ENCODE data around the gene ABHD12B. TPM values are rescaled to one million over a fixed set of nuclear protein-coding genes. Genes with fewer than 3 reads are reported as not detected.
"Not testable (repeated sequence)": the region's sequence is repeated elsewhere in the genome, so short reads cannot be mapped to it uniquely, and the experiment has no call there.

The ABHD12B gene
- total RNA-seq, 2 experiments from 2014 or later, result not detected

DNA sequence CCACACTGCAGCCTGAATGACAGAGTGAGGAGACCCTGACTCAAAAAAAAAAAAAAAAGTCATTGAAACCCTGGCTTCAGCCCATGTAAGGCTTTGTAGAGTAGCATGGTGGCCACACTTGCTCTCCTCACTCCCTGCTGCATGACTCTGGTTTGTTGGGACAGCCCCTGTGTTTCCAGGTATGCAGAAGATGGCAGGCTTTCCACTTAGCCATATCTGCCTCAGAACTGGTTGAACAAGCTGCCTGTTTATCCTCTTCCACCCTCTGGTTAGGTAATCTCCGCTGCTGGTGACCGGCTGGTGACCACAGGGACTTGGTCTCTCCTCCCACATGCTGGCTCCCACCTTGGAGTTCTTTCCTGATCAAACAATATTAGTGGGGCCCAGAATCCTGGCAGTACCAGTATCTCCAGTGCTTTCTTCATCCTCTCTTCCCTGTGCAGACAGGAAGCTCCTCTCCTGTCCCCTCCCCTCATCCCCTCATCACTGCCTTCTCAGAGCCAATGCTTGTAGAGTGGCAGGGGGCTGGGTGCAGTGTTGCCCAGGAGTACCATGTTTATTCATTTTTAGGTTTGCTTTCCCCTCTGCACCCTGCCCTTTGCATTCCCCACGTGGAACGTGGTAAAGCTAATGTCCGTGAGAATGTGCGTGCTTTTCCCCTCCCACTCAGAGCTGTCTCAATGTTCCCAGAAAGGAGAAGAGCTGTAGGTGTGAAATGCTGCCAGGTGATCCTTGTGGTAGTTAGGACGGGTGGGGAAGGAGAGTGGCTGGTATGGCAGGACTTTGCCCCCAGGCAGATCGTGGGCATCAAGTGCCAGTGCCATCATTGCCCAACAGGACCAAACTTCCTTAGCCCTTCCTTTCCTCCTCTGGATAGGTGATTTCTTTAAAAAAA, 11.3 kb downstream of the ABHD12B start:
- ATAC-seq (peak; percentile 24), DNase-seq (peak; percentile 12)
- Mint-ChIP-seq H3K36me3 (ENCODE audit: low read depth) (no peaks in the 10 kb centered on the region), H3K9me3 (no peaks in the 10 kb centered on the region), H3K4me1 (ENCODE audit: low read depth) (no peaks in the 10 kb centered on the region), H3K4me3 (no peak overlapping the region), H3K27me3 (peaks cover 32% of the 10 kb centered on the region), H3K27ac (no peak overlapping the region)
- intact Hi-C loops (cut with micrococcal nuclease), result no loop called here
- CTCF ChIA-PET, result interaction anchor here (1.8 kb wide), 1 partner anchor 23 kb away, joined by 5 read pairs; no protein-coding TSS in a partner anchor
- TF ChIP-seq, protein P1, sequence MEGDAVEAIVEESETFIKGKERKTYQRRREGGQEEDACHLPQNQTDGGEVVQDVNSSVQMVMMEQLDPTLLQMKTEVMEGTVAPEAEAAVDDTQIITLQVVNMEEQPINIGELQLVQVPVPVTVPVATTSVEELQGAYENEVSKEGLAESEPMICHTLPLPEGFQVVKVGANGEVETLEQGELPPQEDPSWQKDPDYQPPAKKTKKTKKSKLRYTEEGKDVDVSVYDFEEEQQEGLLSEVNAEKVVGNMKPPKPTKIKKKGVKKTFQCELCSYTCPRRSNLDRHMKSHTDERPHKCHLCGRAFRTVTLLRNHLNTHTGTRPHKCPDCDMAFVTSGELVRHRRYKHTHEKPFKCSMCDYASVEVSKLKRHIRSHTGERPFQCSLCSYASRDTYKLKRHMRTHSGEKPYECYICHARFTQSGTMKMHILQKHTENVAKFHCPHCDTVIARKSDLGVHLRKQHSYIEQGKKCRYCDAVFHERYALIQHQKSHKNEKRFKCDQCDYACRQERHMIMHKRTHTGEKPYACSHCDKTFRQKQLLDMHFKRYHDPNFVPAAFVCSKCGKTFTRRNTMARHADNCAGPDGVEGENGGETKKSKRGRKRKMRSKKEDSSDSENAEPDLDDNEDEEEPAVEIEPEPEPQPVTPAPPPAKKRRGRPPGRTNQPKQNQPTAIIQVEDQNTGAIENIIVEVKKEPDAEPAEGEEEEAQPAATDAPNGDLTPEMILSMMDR (IDR thresholded peaks at IDR 0.05), result no peak
- POLR2A ChIA-PET, result no interaction called here

DNA sequence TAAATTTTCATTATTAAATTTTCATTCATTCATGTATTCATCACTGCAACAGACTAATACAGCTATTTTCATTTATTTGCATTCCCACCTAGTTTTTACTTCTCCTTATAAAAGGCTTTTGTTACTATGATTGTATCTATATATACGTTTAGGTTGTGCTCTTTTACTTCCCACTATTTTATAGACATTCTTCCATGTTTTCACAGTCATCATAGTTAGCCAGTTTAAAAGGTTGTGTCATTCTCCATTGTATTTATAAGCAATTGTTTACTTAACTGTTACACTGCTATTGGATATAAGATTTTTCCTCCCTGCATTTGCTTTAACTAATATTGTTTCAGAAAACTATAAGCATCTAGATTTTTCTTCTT, 12.0 kb downstream of the ABHD12B start:
- Mint-ChIP-seq H3K27me3 (peaks cover 30% of the 10 kb centered on the region), H3K36me3 (ENCODE audit: low read depth) (no peaks in the 10 kb centered on the region), H3K27ac (no peak overlapping the region), H3K4me3 (no peak overlapping the region), H3K4me1 (ENCODE audit: low read depth) (no peaks in the 10 kb centered on the region), H3K9me3 (no peaks in the 10 kb centered on the region)
- intact Hi-C loops (cut with micrococcal nuclease), result no loop called here
- ChIA-PET POLR2A (no interaction called here), CTCF (interaction anchor here (1.4 to 1.8 kb wide), 3 partner anchors 23 to 106 kb away, joined by 3 to 5 read pairs (median 4); no protein-coding TSS in a partner anchor)
- ATAC-seq (no peak), DNase-seq (no peak)
- TF ChIP-seq, protein P1 (IDR thresholded peaks at IDR 0.05), result no peak

DNA sequence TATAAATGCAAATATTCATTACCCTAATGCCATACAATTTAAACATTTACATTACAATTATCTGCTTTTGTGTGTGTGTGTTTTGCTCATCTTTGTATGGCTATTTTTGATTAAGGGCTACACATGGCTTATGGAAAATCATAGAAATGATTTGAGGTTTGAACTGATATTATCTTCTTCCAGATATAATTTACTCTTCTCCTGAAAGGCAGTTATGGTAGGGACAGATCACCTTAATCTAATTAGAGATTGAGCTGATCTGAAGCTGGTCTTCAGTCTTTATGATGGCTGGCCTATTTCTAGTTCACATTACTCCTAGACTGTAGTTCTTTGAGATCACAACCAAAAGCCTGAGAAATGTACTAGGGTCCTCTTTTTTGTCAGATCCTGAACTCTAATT, 15.6 kb downstream of the ABHD12B start:
- no peak overlapping the region for H3K27ac Mint-ChIP-seq
- TF ChIP-seq, protein P1 (IDR thresholded peaks at IDR 0.05), result no peak
- DNase-seq, result no peak
- no peaks in the 10 kb centered on the region for H3K4me1 Mint-ChIP-seq (ENCODE audit: low read depth)
- ChIA-PET CTCF (no interaction called here), POLR2A (interaction anchor here (0.7 kb wide), 1 partner anchor 570 kb away, joined by 3 read pairs; no protein-coding TSS in a partner anchor)
- intact Hi-C loops (cut with micrococcal nuclease), result no loop called here
- no peak for ATAC-seq
- no peaks in the 10 kb centered on the region for H3K36me3 Mint-ChIP-seq (ENCODE audit: low read depth)
- no peak overlapping the region for H3K4me3 Mint-ChIP-seq
- no peaks in the 10 kb centered on the region for H3K9me3 Mint-ChIP-seq
- peaks cover 21% of the 10 kb centered on the region for H3K27me3 Mint-ChIP-seq

DNA sequence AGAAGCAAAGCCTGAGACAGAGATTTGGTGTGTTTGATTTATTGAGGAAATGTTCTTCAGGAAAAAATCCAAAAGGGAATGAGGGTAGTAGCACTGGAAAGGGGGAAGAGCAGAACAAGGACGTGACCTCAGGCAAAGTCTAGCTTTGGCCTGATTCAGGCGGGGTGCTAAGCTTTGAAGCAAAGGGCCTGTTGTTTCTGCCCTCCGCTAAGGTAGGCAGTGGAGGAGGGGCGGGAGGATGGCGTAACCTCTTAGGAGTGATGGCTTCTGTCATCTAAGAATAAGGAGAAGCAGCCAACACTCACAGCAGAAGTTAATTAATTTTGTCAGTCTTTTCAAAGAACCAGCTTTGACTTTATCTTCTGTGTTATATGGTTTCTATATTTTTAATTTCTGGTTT, 20.4 kb downstream of the ABHD12B start:
- Mint-ChIP-seq H3K4me1 (ENCODE audit: low read depth) (no peaks in the 10 kb centered on the region), H3K4me3 (no peak overlapping the region), H3K36me3 (ENCODE audit: low read depth) (no peaks in the 10 kb centered on the region), H3K27me3 (peaks cover 4% of the 10 kb centered on the region), H3K27ac (no peak overlapping the region), H3K9me3 (no peaks in the 10 kb centered on the region)
- TF ChIP-seq, protein P1 (IDR thresholded peaks at IDR 0.05), result no peak
- intact Hi-C loops (cut with micrococcal nuclease), result no loop called here
- CTCF ChIA-PET, result no interaction called here
- DNase-seq, result no peak
- POLR2A ChIA-PET, result no interaction called here
- no peak for ATAC-seq

DNA sequence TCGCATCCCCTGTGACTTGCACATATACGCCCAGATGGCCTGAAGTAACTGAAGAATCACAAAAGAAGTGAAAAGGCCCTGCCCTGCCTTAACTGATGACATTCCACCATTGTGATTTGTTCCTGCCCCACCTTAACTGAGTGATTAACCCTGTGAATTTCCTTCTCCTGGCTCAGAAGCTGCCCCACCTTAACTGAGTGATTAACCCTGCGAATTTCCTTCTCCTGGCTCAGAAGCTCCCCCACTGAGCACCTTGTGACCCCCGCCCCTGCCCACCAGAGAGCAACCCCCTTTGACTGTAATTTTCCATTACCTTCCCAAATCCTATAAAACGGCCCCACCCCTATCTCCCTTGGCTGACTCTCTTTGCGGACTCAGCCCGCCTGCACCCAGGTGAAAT, 24.6 kb downstream of the ABHD12B start:
- H3K36me3 Mint-ChIP-seq (ENCODE audit: low read depth); POLR2A ChIA-PET; DNase-seq; H3K4me3 Mint-ChIP-seq; H3K9me3 Mint-ChIP-seq; CTCF ChIA-PET; H3K27ac Mint-ChIP-seq; intact Hi-C loops (cut with micrococcal nuclease); H3K4me1 Mint-ChIP-seq (ENCODE audit: low read depth); ATAC-seq; H3K27me3 Mint-ChIP-seq: not testable (repeated sequence)

DNA sequence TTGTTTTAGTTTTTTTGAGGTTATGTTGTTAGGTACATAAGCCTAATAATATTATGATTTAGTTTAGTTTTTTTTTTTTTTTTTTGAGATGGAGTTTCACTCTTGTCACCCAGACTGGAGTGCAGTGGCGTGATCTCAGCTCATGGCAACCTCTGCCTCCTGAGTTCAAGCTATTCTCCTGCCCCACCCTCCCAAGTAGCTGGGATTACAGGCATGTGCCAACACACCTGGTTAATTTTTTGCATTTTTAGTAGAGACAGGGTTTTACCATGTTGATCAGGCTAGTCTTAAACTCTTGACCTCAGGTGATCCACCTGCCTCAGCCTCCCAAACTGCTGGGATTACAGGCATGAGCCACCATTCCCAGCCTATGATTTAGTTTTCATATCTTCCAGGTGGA, 25.2 kb downstream of the ABHD12B start:
- ATAC-seq; DNase-seq; H3K9me3 Mint-ChIP-seq; H3K4me3 Mint-ChIP-seq; H3K4me1 Mint-ChIP-seq (ENCODE audit: low read depth); CTCF ChIA-PET; H3K27me3 Mint-ChIP-seq; intact Hi-C loops (cut with micrococcal nuclease); POLR2A ChIA-PET; H3K36me3 Mint-ChIP-seq (ENCODE audit: low read depth); H3K27ac Mint-ChIP-seq: not testable (repeated sequence)

Data from activated CD8-positive, alpha-beta T cell treated with anti-CD3 and anti-CD28 coated beads for 36 hours (primary cell).